A549 (cell line): ENCODE data around the gene ERLIN1. TPM values are rescaled to one million over a fixed set of nuclear protein-coding genes. Genes with fewer than 3 reads are reported as not detected.
A peak's percentile ranks its signal among the peaks of the same experiment; 100 is the strongest.

Experiments used
- ATAC-seq, 2 experiments: fragments of 200-7000 bp in 1 of 2; fragments of >200 bp in 1 of 2; cut with Nextera tagmentation in 1 of 2; cut with Tn5 transposase in 1 of 2; 3 replicates each; pipeline versions ENCODE4 v1.8.0 to v1.9.1; 2018 to 2020; ENCODE audit warnings: mild to moderate bottlenecking in 1 of 2, moderate library complexity in 1 of 2
- CTCF ChIA-PET: fragments of 300-600 bp; sonication (Branson Sonifier 250); formaldehyde crosslinking; extraction: SDS; loops from one replicate; lab custom pipeline; 2021; ENCODE audit warnings: antibody characterized with exemption, inconsistent platforms; lab: Yijun Ruan, JAX
- POLR2A ChIA-PET: fragments of 350-600 bp; formaldehyde crosslinking; extraction: SDS; loops from one replicate; lab custom pipeline; 2021; ENCODE audit warnings: antibody characterized with exemption, inconsistent platforms; lab: Yijun Ruan, JAX
- DNase-seq, 2 experiments: peaks; one replicate each; pipeline versions ENCODE4 v3.0.0 to v3.0.0-alpha.2; 2011 to 2016; ENCODE audit warnings: low read depth in 1 of 2, low spot score in 1 of 2
- FAIRE-seq: peaks from 2 replicates; lab custom pipeline; 2011; peaks lifted over from hg19 to GRCh38; lab: Jason Lieb, UNC
- H3K27ac ChIP-seq, 2 experiments: fragments of >200 bp; sonication (Bioruptor Twin); formaldehyde crosslinking; 3 replicates each; pipeline ENCODE4 v1.5.1; 2016 to 2017
- H3K4me1 ChIP-seq: fragments of >200 bp; sonication (Bioruptor Twin); formaldehyde crosslinking; 3 replicates; pipeline ENCODE4 v1.6.1; 2016
- H3K4me2 ChIP-seq: fragments of >200 bp; sonication (Bioruptor Twin); formaldehyde crosslinking; 3 replicates; pipeline ENCODE4 v1.6.1; 2016
- H3K4me3 ChIP-seq: fragments of >200 bp; sonication (Bioruptor Twin); formaldehyde crosslinking; 3 replicates; pipeline ENCODE4 v1.5.1; 2016
- H3K9me3 ChIP-seq: fragments of >200 bp; sonication (Bioruptor Twin); formaldehyde crosslinking; 3 replicates; pipeline ENCODE4 v1.6.1; 2016
- BCL3 ChIP-seq: fragments of >200 bp; sonication (Bioruptor Twin); formaldehyde crosslinking; IDR thresholded peaks from 3 replicates; pipeline ENCODE4 v1.6.1; 2016
- BHLHE40 ChIP-seq: IDR thresholded peaks from 2 replicates; pipeline ENCODE4 v1.6.1; 2012; ENCODE audit warnings: low read depth, low read length, inconsistent platforms
- CBX2 ChIP-seq: fragments of 200-600 bp; sonication (generic); IDR thresholded peaks from 2 replicates; pipeline ENCODE4 v1.6.1; 2016; ENCODE audit warnings: low read depth, mild to moderate bottlenecking, borderline replicate concordance
- CBX8 ChIP-seq: fragments of 200-600 bp; sonication (generic); IDR thresholded peaks from 2 replicates; pipeline ENCODE4 v1.6.1; 2016
- CHD2 ChIP-seq: fragments of 150-350 bp; IDR thresholded peaks from 2 replicates; pipeline ENCODE4 v1.6.1; 2014; ENCODE audit warnings: low read length; ENCODE audit not compliant: partially characterized antibody
- CHD4 ChIP-seq: fragments of 200-600 bp; sonication (generic); IDR thresholded peaks from 2 replicates; pipeline ENCODE4 v1.6.1; 2016; ENCODE audit warnings: antibody characterized with exemption, mild to moderate bottlenecking, borderline replicate concordance
- CTCF ChIP-seq: fragments of >200 bp; sonication (Bioruptor Twin); formaldehyde crosslinking; IDR thresholded peaks from 3 replicates; pipeline ENCODE4 v1.5.1; 2016
- EHF ChIP-seq: fragments of 250-450 bp; sonication (Bioruptor Pico); IDR thresholded peaks from 2 replicates; pipeline ENCODE4 v1.5.0; 2020; ENCODE audit warnings: mild to moderate bottlenecking
- FOSB ChIP-seq: fragments of 250-450 bp; sonication (Bioruptor Pico); IDR thresholded peaks from 2 replicates; pipeline ENCODE4 v1.5.0; 2020; ENCODE audit warnings: mild to moderate bottlenecking, moderate library complexity
- FOSL2 ChIP-seq, 2 experiments: fragments of 450-650 bp in 1 of 2; fragments of >200 bp in 1 of 2; sonication (Bioruptor Twin) in 1 of 2; formaldehyde crosslinking; IDR thresholded peaks; 2 replicates each; pipeline versions ENCODE4 v1.5.0 to v1.6.1; 2016 to 2020; ENCODE audit warnings: mild to moderate bottlenecking in 1 of 2, moderate library complexity in 1 of 2
- GATA3 ChIP-seq: IDR thresholded peaks from 2 replicates; pipeline ENCODE4 v1.6.1; 2012; ENCODE audit warnings: borderline replicate concordance
- HES2 ChIP-seq: fragments of >200 bp; sonication (Bioruptor Twin); formaldehyde crosslinking; IDR thresholded peaks from 2 replicates; pipeline ENCODE4 v1.6.1; 2016
- HEYL ChIP-seq: fragments of 250-450 bp; sonication (Bioruptor Pico); IDR thresholded peaks from 2 replicates; pipeline ENCODE4 v1.8.0; 2021; ENCODE audit warnings: mild to moderate bottlenecking, moderate library complexity
- HMGXB4 ChIP-seq: fragments of 250-450 bp; sonication (Bioruptor Pico); IDR thresholded peaks from 2 replicates; pipeline ENCODE4 v1.5.0; 2021; ENCODE audit warnings: mild to moderate bottlenecking, moderate library complexity, borderline replicate concordance
- HOXA7 ChIP-seq: fragments of 250-450 bp; sonication (Bioruptor Pico); IDR thresholded peaks from 2 replicates; pipeline ENCODE4 v1.5.0; 2020; ENCODE audit warnings: mild to moderate bottlenecking, moderate library complexity
- HOXB13 ChIP-seq: fragments of 250-450 bp; sonication (Bioruptor Pico); IDR thresholded peaks from 2 replicates; pipeline ENCODE4 v1.5.0; 2020; ENCODE audit warnings: low read depth, mild to moderate bottlenecking, moderate library complexity
- HOXB5 ChIP-seq: fragments of 250-450 bp; sonication (Bioruptor Pico); IDR thresholded peaks from 2 replicates; pipeline ENCODE4 v1.5.0; 2020; ENCODE audit warnings: mild to moderate bottlenecking, moderate library complexity
- MAZ ChIP-seq: fragments of 150-350 bp; IDR thresholded peaks from 2 replicates; pipeline ENCODE4 v1.6.1; 2014; ENCODE audit warnings: antibody characterized with exemption, low read depth, low read length, borderline replicate concordance
- NR3C1 ChIP-seq: fragments of >200 bp; sonication (Bioruptor Twin); formaldehyde crosslinking; IDR thresholded peaks from 3 replicates; pipeline ENCODE4 v1.6.1; 2017
- PHF8 ChIP-seq: fragments of 200-600 bp; sonication (generic); IDR thresholded peaks from 2 replicates; pipeline ENCODE4 v1.6.1; 2016; ENCODE audit warnings: low read depth, mild to moderate bottlenecking, antibody characterized with exemption, moderate library complexity, borderline replicate concordance
- POLR2AphosphoS2 ChIP-seq: conservative IDR thresholded peaks from 2 replicates; pipeline ENCODE4 v1.6.1; 2012; ENCODE audit warnings: low read length, improper control_type of control experiment, inconsistent platforms
- RAD21 ChIP-seq, 2 experiments: fragments of >200 bp in 1 of 2; sonication (Bioruptor Twin) in 1 of 2; formaldehyde crosslinking in 1 of 2; IDR thresholded peaks in 1 of 2; conservative IDR thresholded peaks in 1 of 2; 2 replicates in 1 of 2; 3 replicates in 1 of 2; pipeline ENCODE4 v1.6.1; 2012 to 2018; ENCODE audit warnings: inconsistent platforms in 1 of 2
- RARB ChIP-seq: fragments of 250-450 bp; sonication (Bioruptor Pico); IDR thresholded peaks from 2 replicates; pipeline ENCODE4 v1.8.0; 2021; ENCODE audit warnings: mild to moderate bottlenecking, moderate library complexity
- RCOR1 ChIP-seq: fragments of 150-350 bp; IDR thresholded peaks from 2 replicates; pipeline ENCODE4 v1.6.1; 2014; ENCODE audit warnings: antibody characterized with exemption, low read length, low read depth
- REST ChIP-seq: fragments of 200-600 bp; sonication (generic); IDR thresholded peaks from 2 replicates; pipeline ENCODE4 v1.6.1; 2016; ENCODE audit warnings: antibody characterized with exemption, mild to moderate bottlenecking, moderate library complexity
- SREBF2 ChIP-seq: fragments of 450-650 bp; IDR thresholded peaks from 2 replicates; pipeline ENCODE4 v1.6.1; 2014; ENCODE audit warnings: mild to moderate bottlenecking, moderate library complexity
- ZSCAN20 ChIP-seq: fragments of 250-450 bp; sonication (Bioruptor Pico); IDR thresholded peaks from 2 replicates; pipeline ENCODE4 v1.8.0; 2022; ENCODE audit warnings: mild to moderate bottlenecking, moderate library complexity
- WGBS: methylation state at CpG from one replicate; pipeline ENCODE4 v1.1.6; 2017; ENCODE audit errors: missing lambda C conversion rate; 5-methylcytosine and 5-hydroxymethylcytosine counted together
- polyA plus RNA-seq, 4 experiments: library from polyadenylated mRNA; depleted of rRNA in 3 of 4; stranded (reverse); fragments of >200 nt; fragmentation: RNase III in 1 of 4; extraction: RNeasy Plus Mini Kit Qiagen cat#74134 plus additional on column Dnase treatment in 1 of 4; gene quantifications; 2 replicates in 3 of 4; 3 replicates in 1 of 4; pipeline ENCODE4 v1.2.3, GENCODE V29; 2011 to 2017

Gene ERLIN1
- polyA plus RNA-seq, 2 of the 4 experiments (the other 2 are of a cell fraction) = 62.8 to 78.4 TPM

GRCh38 chr10:100146875-100147650 is 38.8 kb downstream of the ERLIN1 start:
- POLR2A ChIA-PET = no interaction called here
- H3K4me3 ChIP-seq = no peak overlapping the region
- DNase-seq (no peak), ATAC-seq (peak in 1 of 2 experiments; percentile 44; a peak in 3 of 6 replicates), FAIRE-seq (no peak)
- no peak overlapping the region for H3K4me2 ChIP-seq
- CTCF ChIA-PET = interaction anchor here (0.8 to 1.7 kb wide), 5 partner anchors 15 to 301 kb away, joined by 3 to 4 read pairs (median 3); no protein-coding TSS in a partner anchor
- WGBS = 30% methylated on average over 2 of the region's 2 CpGs
- H3K4me1 ChIP-seq = 0 out of 3 replicates have a peak, but pooled peaks cover 4% of the 10 kb centered on the region
- H3K27ac ChIP-seq = no peak overlapping the region
- TF ChIP-seq HMGXB4 (CRISPR knock-in tag) = no peak
- no peak for TF ChIP-seq EHF (CRISPR knock-in tag)
- no peak for TF ChIP-seq CBX8
- no peak for TF ChIP-seq CHD4
- no peak for TF ChIP-seq REST
- TF ChIP-seq POLR2AphosphoS2 = no peak
- TF ChIP-seq HEYL (CRISPR knock-in tag) = no peak
- TF ChIP-seq HES2 = no peak
- no peak for TF ChIP-seq CHD2
- no peak for TF ChIP-seq SREBF2
- no peak for TF ChIP-seq HOXB13 (CRISPR knock-in tag)
- no peaks in the 10 kb centered on the region for H3K9me3 ChIP-seq

- H3K4me3 ChIP-seq = no peak overlapping the region
- no peak for ATAC-seq
- H3K4me1 ChIP-seq = 0 out of 3 replicates have a peak, but pooled peaks cover 4% of the 10 kb centered on the region
- no peak for DNase-seq
- 69% methylated on average over 4 of the region's 4 CpGs for WGBS
- POLR2A ChIA-PET = no interaction called here
- TF ChIP-seq PHF8 = no peak
- TF ChIP-seq NR3C1 = no peak
- TF ChIP-seq RAD21 (conservative IDR thresholded peaks at IDR 0.05 in 1 of 2, IDR thresholded peaks at IDR 0.05 in 1 of 2) = no peak
- TF ChIP-seq HOXB5 (CRISPR knock-in tag) = no peak
- TF ChIP-seq SREBF2 = no peak
- no peak for TF ChIP-seq RCOR1
- TF ChIP-seq EHF (CRISPR knock-in tag) = no peak
- TF ChIP-seq BCL3 = no peak
- TF ChIP-seq FOSL2 (IDR thresholded peaks at IDR 0.05) = no peak
- no peak for TF ChIP-seq FOSL2 (CRISPR knock-in tag; IDR thresholded peaks at IDR 0.05)
- TF ChIP-seq MAZ = no peak
- TF ChIP-seq RARB (CRISPR knock-in tag) = no peak
- TF ChIP-seq CBX2 = no peak
- TF ChIP-seq GATA3 = no peak
- no peak for TF ChIP-seq FOSB (CRISPR knock-in tag)
- TF ChIP-seq CTCF = no peak
- no peak for TF ChIP-seq HOXA7 (CRISPR knock-in tag)
- TF ChIP-seq BHLHE40 = no peak
- TF ChIP-seq ZSCAN20 (CRISPR knock-in tag) = no peak
- no peak overlapping the region for H3K4me2 ChIP-seq
- CTCF ChIA-PET = interaction anchor here (0.8 to 1.7 kb wide), 5 partner anchors 14 to 301 kb away, joined by 3 to 4 read pairs (median 3); no protein-coding TSS in a partner anchor
- FAIRE-seq = no peak
- no peaks in the 10 kb centered on the region for H3K9me3 ChIP-seq
- H3K27ac ChIP-seq = no peak overlapping the region
Observed at GRCh38 chr10:100146398-100146797, 39.4 kb downstream of the ERLIN1 start.
